Measurements from ENCODE around the gene FBXL19. TPM values are rescaled to one million over a fixed set of nuclear protein-coding genes. Genes with fewer than 3 reads are reported as not detected.

The FBXL19 gene
- total RNA-seq, 1 donor from 2014 or later = 13.4 TPM

DNA sequence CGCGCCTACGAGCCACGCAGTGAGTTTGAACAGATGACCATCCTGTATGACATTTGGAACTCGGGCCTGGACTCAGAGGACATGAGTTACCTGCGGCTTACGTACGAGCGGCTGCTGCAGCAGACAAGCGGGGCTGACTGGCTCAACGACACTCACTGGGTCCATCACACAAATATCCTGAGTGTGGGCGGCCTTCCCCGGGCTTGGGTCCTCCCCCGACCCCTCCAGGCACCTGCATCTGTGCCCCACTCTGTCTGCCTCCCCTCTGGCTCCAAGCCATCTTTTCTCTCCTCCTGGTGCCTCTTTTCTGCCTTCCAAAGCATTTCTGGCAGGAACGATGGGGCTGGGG is 56.6 kb downstream of the FBXL19 start:
- H3K9me3 ChIP-seq = no peaks in the 10 kb centered on the region
- no peaks in the 10 kb centered on the region for H3K4me1 ChIP-seq
- intact Hi-C loops (cut with DNase I) = no loop called here
- no peak overlapping the region for H3K27ac ChIP-seq
- DNase-seq (no peak), ATAC-seq (no peak)
- no peak overlapping the region for H3K4me3 ChIP-seq
- TF ChIP-seq, protein P1, sequence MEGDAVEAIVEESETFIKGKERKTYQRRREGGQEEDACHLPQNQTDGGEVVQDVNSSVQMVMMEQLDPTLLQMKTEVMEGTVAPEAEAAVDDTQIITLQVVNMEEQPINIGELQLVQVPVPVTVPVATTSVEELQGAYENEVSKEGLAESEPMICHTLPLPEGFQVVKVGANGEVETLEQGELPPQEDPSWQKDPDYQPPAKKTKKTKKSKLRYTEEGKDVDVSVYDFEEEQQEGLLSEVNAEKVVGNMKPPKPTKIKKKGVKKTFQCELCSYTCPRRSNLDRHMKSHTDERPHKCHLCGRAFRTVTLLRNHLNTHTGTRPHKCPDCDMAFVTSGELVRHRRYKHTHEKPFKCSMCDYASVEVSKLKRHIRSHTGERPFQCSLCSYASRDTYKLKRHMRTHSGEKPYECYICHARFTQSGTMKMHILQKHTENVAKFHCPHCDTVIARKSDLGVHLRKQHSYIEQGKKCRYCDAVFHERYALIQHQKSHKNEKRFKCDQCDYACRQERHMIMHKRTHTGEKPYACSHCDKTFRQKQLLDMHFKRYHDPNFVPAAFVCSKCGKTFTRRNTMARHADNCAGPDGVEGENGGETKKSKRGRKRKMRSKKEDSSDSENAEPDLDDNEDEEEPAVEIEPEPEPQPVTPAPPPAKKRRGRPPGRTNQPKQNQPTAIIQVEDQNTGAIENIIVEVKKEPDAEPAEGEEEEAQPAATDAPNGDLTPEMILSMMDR (IDR thresholded peaks at IDR 0.05) = no peak
- H3K36me3 ChIP-seq = peaks cover 65% of the 10 kb centered on the region
- no peaks in the 10 kb centered on the region for H3K27me3 ChIP-seq

DNA sequence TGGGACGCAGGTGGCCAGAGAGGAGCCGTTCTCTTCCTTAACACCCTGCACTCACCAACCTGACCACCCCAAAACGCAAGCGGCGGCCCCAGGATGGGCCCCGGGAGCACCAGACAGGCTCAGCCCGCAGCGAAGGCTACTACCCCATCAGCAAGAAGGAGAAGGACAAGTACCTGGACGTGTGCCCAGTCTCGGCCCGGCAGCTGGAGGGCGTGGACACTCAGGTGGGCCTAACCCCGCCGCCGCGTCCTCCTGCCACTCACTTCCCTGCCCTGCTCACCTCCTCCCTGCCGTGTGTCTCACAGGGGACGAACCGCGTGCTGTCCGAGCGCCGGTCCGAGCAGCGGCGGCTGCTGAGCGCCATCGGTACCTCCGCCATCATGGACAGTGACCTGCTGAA is 57.1 kb downstream of the FBXL19 start:
- H3K36me3 ChIP-seq = peaks cover 61% of the 10 kb centered on the region
- no peak overlapping the region for H3K27ac ChIP-seq
- intact Hi-C loops (cut with DNase I) = no loop called here
- TF ChIP-seq, protein P1 (IDR thresholded peaks at IDR 0.05) = no peak
- peaks cover 4% of the 10 kb centered on the region for H3K4me1 ChIP-seq
- no peaks in the 10 kb centered on the region for H3K9me3 ChIP-seq
- ATAC-seq (no peak), DNase-seq (no peak)
- no peaks in the 10 kb centered on the region for H3K27me3 ChIP-seq
- no peak overlapping the region for H3K4me3 ChIP-seq

DNA sequence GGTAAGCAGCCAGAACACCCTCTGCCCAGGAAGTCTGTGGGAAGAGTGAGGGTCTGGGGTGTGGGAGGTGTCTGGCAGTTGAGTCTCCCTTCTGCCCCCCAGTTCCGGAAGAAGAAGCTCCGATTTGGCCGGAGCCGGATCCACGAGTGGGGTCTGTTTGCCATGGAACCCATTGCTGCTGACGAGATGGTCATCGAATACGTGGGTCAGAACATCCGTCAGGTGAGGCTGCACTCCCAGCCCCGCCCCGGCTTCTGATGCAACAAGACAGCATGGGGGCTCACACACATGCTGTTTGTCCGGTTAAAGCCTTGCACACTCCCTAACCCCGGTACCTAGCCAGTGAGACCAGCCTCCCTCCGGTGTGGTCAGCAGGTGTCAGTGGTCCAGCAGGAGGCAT is 57.6 kb downstream of the FBXL19 start:
- TF ChIP-seq, protein P1 (IDR thresholded peaks at IDR 0.05) = no peak
- Histone ChIP-seq H3K9me3 (no peaks in the 10 kb centered on the region), H3K27ac (no peak overlapping the region), H3K4me1 (peaks cover 9% of the 10 kb centered on the region), H3K36me3 (peaks cover 56% of the 10 kb centered on the region), H3K27me3 (no peaks in the 10 kb centered on the region), H3K4me3 (no peak overlapping the region)
- DNase-seq (no peak), ATAC-seq (no peak)
- intact Hi-C loops (cut with DNase I) = no loop called here

DNA sequence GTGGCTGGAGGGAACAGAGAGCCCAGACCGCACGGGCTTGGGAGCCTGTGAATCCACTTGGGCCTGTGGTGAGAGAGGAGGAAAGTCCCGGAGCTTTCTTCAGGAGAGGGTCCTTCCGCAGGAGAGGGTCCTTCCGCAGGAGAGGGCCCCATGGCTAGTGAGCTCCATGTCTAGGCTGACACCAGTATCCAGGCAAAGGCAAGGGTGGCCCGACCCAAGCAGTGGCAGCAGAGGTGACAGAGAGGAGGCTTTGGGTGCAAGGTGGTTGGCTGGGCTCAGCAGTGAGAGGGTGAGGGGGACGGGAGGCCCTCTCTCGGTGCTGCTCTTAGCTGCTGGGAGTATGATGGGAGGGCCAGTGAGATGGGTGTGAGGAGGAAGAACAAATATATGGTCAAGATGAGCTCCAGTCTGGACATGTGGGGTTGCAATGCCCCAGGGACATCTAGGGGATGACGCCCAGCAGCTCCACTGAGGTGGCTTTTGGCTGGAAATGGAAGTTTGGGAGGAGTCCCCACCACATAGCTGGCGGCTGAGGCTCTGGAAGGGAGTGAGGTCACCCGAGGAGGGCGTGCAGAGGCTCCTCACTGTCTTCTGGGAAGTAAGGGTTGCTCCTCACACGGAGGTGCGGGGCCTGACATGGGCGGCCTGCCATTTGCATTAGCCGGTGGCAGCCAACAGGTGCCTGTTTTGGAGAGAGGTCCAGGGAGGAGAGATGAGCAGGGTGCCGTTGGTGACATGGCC is 59.3 kb downstream of the FBXL19 start:
- peaks cover 38% of the 10 kb centered on the region for H3K36me3 ChIP-seq
- intact Hi-C loops (cut with DNase I) = no loop called here
- no peak overlapping the region for H3K4me3 ChIP-seq
- no peak overlapping the region for H3K27ac ChIP-seq
- peaks cover 10% of the 10 kb centered on the region for H3K4me1 ChIP-seq
- ATAC-seq = no peak
- TF ChIP-seq, protein P1 (IDR thresholded peaks at IDR 0.05) = no peak
- H3K9me3 ChIP-seq = no peaks in the 10 kb centered on the region
- H3K27me3 ChIP-seq = no peaks in the 10 kb centered on the region
- no peak for DNase-seq

DNA sequence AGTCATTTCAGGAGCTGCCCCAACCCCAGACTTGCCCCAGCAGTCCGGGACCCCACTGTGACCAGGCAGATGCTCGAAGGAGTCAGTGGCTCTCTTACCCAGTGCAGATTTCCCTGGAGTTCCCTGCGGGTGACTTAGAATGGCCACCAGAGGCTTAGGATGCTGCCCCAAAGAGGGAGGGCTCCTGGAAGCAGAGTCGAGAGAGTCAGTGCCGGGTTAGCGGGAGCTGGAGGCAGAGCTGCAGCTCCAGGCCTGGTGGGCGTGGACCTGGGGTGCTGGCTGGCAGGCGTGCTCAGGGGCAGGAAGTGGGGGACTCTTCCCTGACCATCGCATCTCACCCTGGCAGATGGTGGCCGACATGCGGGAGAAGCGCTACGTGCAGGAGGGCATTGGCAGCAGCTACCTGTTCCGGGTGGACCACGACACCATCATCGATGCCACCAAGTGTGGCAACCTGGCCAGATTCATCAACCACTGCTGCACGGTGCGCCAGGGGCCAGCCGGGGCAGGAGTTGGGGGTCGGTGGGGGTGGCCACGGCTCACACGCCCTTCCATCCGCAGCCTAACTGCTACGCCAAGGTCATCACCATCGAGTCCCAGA is 60.0 kb downstream of the FBXL19 start:
- Histone ChIP-seq H3K36me3 (peaks cover 36% of the 10 kb centered on the region), H3K4me1 (peaks cover 10% of the 10 kb centered on the region), H3K4me3 (no peak overlapping the region), H3K9me3 (no peaks in the 10 kb centered on the region), H3K27ac (no peak overlapping the region), H3K27me3 (no peaks in the 10 kb centered on the region)
- ATAC-seq = no peak
- no peak for DNase-seq
- TF ChIP-seq, protein P1 (IDR thresholded peaks at IDR 0.05) = no peak
- intact Hi-C loops (cut with DNase I) = no loop called here
